Ovary (tissue), 9 donors: Measurements from ENCODE around the gene MPHOSPH9. TPM values are rescaled to one million over a fixed set of nuclear protein-coding genes. Genes with fewer than 3 reads are reported as not detected.

Experiments used
- DNase-seq, 5 donors: peaks; one replicate each; pipeline ENCODE4 v3.0.0-alpha.2; 2019 to 2020
- H3K27ac ChIP-seq, 2 donors: fragments of 200-600 bp; one replicate each; pipeline versions ENCODE4 v1.5.1 to v1.8.0; 2019 to 2022
- H3K27me3 ChIP-seq: fragments of 200-600 bp; one replicate; pipeline ENCODE4 v1.8.0; 2022
- H3K36me3 ChIP-seq: fragments of 200-600 bp; sonication (generic); one replicate; pipeline ENCODE4 v1.5.1; 2019
- H3K4me1 ChIP-seq: one replicate; pipeline ENCODE4 v1.8.1; 2013; ENCODE audit warnings: mild to moderate bottlenecking, moderate library complexity; ENCODE audit not compliant: insufficient read depth
- H3K4me3 ChIP-seq: fragments of 200-600 bp; sonication (generic); one replicate; pipeline ENCODE4 v1.5.1; 2017
- H3K9me3 ChIP-seq, 2 donors: fragments of 200-600 bp in 1 of 2; sonication (generic) in 1 of 2; one replicate each; pipeline versions ENCODE4 v1.5.1 to v1.8.1; 2013 to 2019; ENCODE audit warnings: mild to moderate bottlenecking in 1 of 2, moderate library complexity in 1 of 2
- CTCF ChIP-seq, 3 donors: fragments of 450-650 bp in 2 of 3; fragments of 200-600 bp in 1 of 3; IDR thresholded peaks; one replicate each; pipeline versions ENCODE4 v1.5.1 to v1.8.0; 2016 to 2022; ENCODE audit warnings: antibody characterized with exemption in 3 of 3, mild to moderate bottlenecking in 1 of 3
- EP300 ChIP-seq: sonication (generic); formaldehyde crosslinking; IDR thresholded peaks from one replicate; pipeline ENCODE4 v1.6.1; 2017; ENCODE audit warnings: antibody characterized with exemption
- POLR2A ChIP-seq: fragments of 450-650 bp; IDR thresholded peaks from one replicate; pipeline ENCODE4 v1.6.1; 2017; ENCODE audit warnings: antibody characterized with exemption, mild to moderate bottlenecking, moderate library complexity
- WGBS, 3 donors: extraction: QIAGEN DNeasy Blood & Tissue Kit in 1 of 3; methylation state at CpG; one replicate each; pipeline versions ENCODE4 v1.1.5 to v1.1.7; 2013 to 2017; 5-methylcytosine and 5-hydroxymethylcytosine counted together
- intact Hi-C, 4 donors: fragments of 100-400 bp; cut with DNase I; formaldehyde crosslinking; loops; one replicate each; pipeline versions ENCODE4 v1.11.0 to v1.15.1; 2022 to 2023
- polyA plus RNA-seq, 2 donors: library from polyadenylated mRNA; stranded (reverse); fragments of 200-250 nt in 1 of 2; fragments of 350-450 nt in 1 of 2; fragmentation: Illumina TruSeq in 1 of 2; extraction: RNeasy Lipid Tissue Mini Kit (QIAGEN cat#74804) in 1 of 2; gene quantifications; one replicate each; pipeline ENCODE4 v1.2.3, GENCODE V29; 2013 to 2014
- total RNA-seq, 7 donors: library from RNA; depleted of rRNA in 2 of 7; stranded (reverse); fragments of >200 nt in 2 of 7; fragmentation: NEBNext Ultra II Directional in 3 of 7; extraction: Animal tissue kit (Norgen Biotek cat#: 25700) in 3 of 7; gene quantifications; one replicate each; pipeline versions ENCODE4 v1.1.0 to v1.2.4, GENCODE V29; 2016 to 2023
- donor health status: DM: no; HTN: no; CAD: no; lungs with moderate emphysema.
- donor health status: DM: no; HTN: no; CAD: no.
- donor health status: Bipolar disorder and iron deficiency.
- donor health status: DM: yes; HTN: yes; CAD: no.
- donor health status: DM: no; HTN: no; CAD: no.
- donor health status: DM: yes; HTN: yes; CAD: no.

The MPHOSPH9 gene
- total and polyA plus RNA-seq, 9 donors: 4.2 to 28.4 (median 19.4) TPM

GRCh38 chr12:123150275-123150743 lies 82.6 kb downstream of the MPHOSPH9 start:
- WGBS, 3 donors: 1 to 2% (median 1%) methylated on average over 28 to 54 of the region's 54 CpGs
- peaks cover 17% of the 10 kb centered on the region for H3K4me1 ChIP-seq
- no peaks in the 10 kb centered on the region for H3K36me3 ChIP-seq
- no peaks in the 10 kb centered on the region for H3K27me3 ChIP-seq
- intact Hi-C loops: loop anchor here (2.0 to 5.0 kb wide), 4 partner anchors 82 to 168 kb away; partner anchors contain the start of genes ARL6IP4 (in 3 of the 4), MPHOSPH9 (in 1 of the 4) and MTRFR (in 1 of the 4)
- H3K9me3 ChIP-seq: no peaks in the 10 kb centered on the region
- DNase-seq: peak; percentile 58 to 79 (median 78)
- H3K4me3 ChIP-seq: peak overlapping the region; percentile 90
- no peak for TF ChIP-seq CTCF (IDR thresholded peaks at IDR 0.05)
- TF ChIP-seq POLR2A: no peak
- TF ChIP-seq EP300: no peak
- H3K27ac ChIP-seq: peak overlapping the region; percentile 95 to 98

- Histone ChIP-seq H3K27ac (peak overlapping the region; percentile 95 to 98), H3K4me3 (peak overlapping the region; percentile 90), H3K27me3 (no peaks in the 10 kb centered on the region), H3K36me3 (no peaks in the 10 kb centered on the region), H3K4me1 (peaks cover 17% of the 10 kb centered on the region), H3K9me3 (no peaks in the 10 kb centered on the region)
- DNase-seq: peak; percentile 46 to 55 (median 48)
- TF ChIP-seq CTCF (IDR thresholded peaks at IDR 0.05) (peak in 1 of 3 donors; percentile 12), POLR2A (no peak)
- intact Hi-C loops: loop anchor here (2.0 to 5.0 kb wide), 6 partner anchors 37 to 167 kb away; partner anchors contain the start of genes ARL6IP4 (in 3 of the 4), MPHOSPH9 (in 1 of the 4) and MTRFR (in 1 of the 4)
- WGBS, 3 donors: 18 to 25% (median 19%) methylated on average over 22 of the region's 22 CpGs
Observed at GRCh38 chr12:123149501-123150274, 83.3 kb downstream of the MPHOSPH9 start.

- H3K27me3 ChIP-seq: no peaks in the 10 kb centered on the region
- no peaks in the 10 kb centered on the region for H3K36me3 ChIP-seq
- intact Hi-C loops: loop anchor here in 3 of 4 donors (5.0 kb wide), 3 partner anchors 37 to 107 kb away; no protein-coding TSS in a partner anchor
- H3K9me3 ChIP-seq: no peaks in the 10 kb centered on the region
- peak overlapping the region; percentile 90 for H3K4me3 ChIP-seq
- DNase-seq: peak in 2 of 5 donors; percentile 27 to 48
- H3K4me1 ChIP-seq: peaks cover 17% of the 10 kb centered on the region
- TF ChIP-seq POLR2A (no peak), CTCF (IDR thresholded peaks at IDR 0.05) (no peak), EP300 (no peak)
- peak overlapping the region; percentile 95 to 98 for H3K27ac ChIP-seq
- 34 to 46% (median 36%) methylated on average over 3 of the region's 3 CpGs for WGBS, 3 donors
Observed at GRCh38 chr12:123149088-123149487, 83.9 kb downstream of the MPHOSPH9 start.

- peak overlapping the region in 1 of 2 donors; percentile 98 for H3K27ac ChIP-seq
Observed at GRCh38 chr12:123148655-123149054, 84.3 kb downstream of the MPHOSPH9 start.

More at GRCh38 chr12:123148655-123149054, 84.3 kb downstream of the MPHOSPH9 start:
- no peak overlapping the region for H3K4me3 ChIP-seq
- H3K27me3 ChIP-seq: no peaks in the 10 kb centered on the region
- 72 to 77% (median 74%) methylated on average over 5 of the region's 5 CpGs for WGBS, 3 donors
- no peaks in the 10 kb centered on the region for H3K36me3 ChIP-seq
- no peaks in the 10 kb centered on the region for H3K9me3 ChIP-seq
- DNase-seq: no peak
- intact Hi-C loops: loop anchor here in 3 of 4 donors (5.0 kb wide), 3 partner anchors 36 to 106 kb away; no protein-coding TSS in a partner anchor
- peaks cover 18% of the 10 kb centered on the region for H3K4me1 ChIP-seq
- no peak for TF ChIP-seq POLR2A
- TF ChIP-seq CTCF (IDR thresholded peaks at IDR 0.05): no peak
- TF ChIP-seq EP300: no peak
